ENCODE data around the gene C6orf62. TPM values are rescaled to one million over a fixed set of nuclear protein-coding genes. Genes with fewer than 3 reads are reported as not detected.
"Not testable (repeated sequence)": the region's sequence is repeated elsewhere in the genome, so short reads cannot be mapped to it uniquely, and the experiment has no call there.

C6orf62 gene
- total and polyA plus RNA-seq, 12 donors, result 52.3 to 121 (median 102) TPM

DNA sequence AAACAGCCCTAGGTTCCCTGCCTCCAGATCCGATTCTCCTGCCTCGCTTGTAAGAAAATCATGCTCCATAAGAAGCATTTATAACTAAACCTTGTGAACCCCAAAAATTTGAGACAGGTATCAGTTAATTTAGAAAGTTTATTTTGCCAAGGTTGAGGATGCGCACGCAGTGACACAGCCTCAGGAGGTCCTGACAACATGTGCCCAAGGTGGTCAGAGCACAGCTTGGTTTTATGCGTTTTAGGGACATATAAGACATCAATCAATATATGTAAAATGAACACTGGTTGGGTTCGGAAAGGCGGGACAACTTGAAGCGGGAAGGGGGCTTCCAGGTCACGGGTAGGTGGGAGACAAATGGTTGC, 50.0 kb downstream of the C6orf62 start:
- Histone ChIP-seq H3K9me3 (replicated peaks in 1 of 3) (peaks cover 0 to 8% (median 0%) of the 10 kb centered on the region in 3 donors), H3K4me1 (replicated peaks in 1 of 2) (peaks cover 0 to 29% of the 10 kb centered on the region in 2 donors), H3K36me3 (replicated peaks in 1 of 2) (peaks cover 0 to 2% of the 10 kb centered on the region in 2 donors), H3K4me3 (no peak overlapping the region), H3K27ac (no peak overlapping the region), H3K27me3 (no peaks in the 10 kb centered on the region)
- no peak for TF ChIP-seq POLR2A (IDR thresholded peaks at IDR 0.05)
- no peak for TF ChIP-seq CTCF (IDR thresholded peaks at IDR 0.05)
- no peak for DNase-seq
- intact Hi-C loops (cut with DNase I), result no loop called here
- 90 to 98% (median 94%) methylated on average over 9 of the region's 9 CpGs for whole genome bisulfite sequencing, 4 donors

GRCh38 chr6:24668066-24668996, 50.6 kb downstream of the C6orf62 start:
- H3K4me1 ChIP-seq (replicated peaks in 1 of 2), result peaks cover 0 to 29% of the 10 kb centered on the region in 2 donors
- DNase-seq; H3K27me3 ChIP-seq; intact Hi-C loops (cut with DNase I); H3K9me3 ChIP-seq (replicated peaks in 1 of 3); H3K36me3 ChIP-seq (replicated peaks in 1 of 2): not testable (repeated sequence)
- WGBS, 4 donors, result 91 to 97% (median 94%) methylated on average over 15 to 18 of the region's 18 CpGs
- H3K4me3 ChIP-seq, result peak overlapping the region in 1 of 4 donors; percentile 90
- peak overlapping the region in 2 of 5 donors; percentile 79 to 92 for H3K27ac ChIP-seq

DNA sequence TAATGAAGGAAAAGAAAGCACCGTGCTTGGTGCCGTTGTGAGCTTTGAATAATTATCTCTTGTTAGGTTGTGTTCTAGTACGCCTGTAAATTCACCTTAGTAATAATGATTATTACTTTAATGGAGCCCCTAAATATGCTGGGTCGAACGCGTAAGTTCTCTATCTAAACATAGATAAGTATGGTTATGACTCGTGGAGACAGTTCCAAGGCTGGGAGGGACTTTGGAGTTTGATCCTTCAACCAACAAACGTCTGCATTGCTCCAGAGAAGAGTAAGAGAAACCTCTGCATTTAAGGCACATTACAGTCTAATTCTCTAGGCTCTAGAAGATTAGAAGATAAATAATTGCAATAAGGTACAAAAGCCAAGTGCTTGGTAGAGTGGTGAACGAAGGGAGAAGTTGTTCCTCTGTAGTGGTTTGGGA, 51.6 kb downstream of the C6orf62 start:
- no peaks in the 10 kb centered on the region for H3K27me3 ChIP-seq
- peaks cover 0 to 29% of the 10 kb centered on the region in 2 donors for H3K4me1 ChIP-seq (replicated peaks in 1 of 2)
- H3K27ac ChIP-seq, result peak overlapping the region; percentile 79 to 96 (median 91)
- intact Hi-C loops (cut with DNase I), result no loop called here
- no peak for TF ChIP-seq CTCF (IDR thresholded peaks at IDR 0.05)
- no peak for TF ChIP-seq POLR2A (IDR thresholded peaks at IDR 0.05)
- WGBS, 4 donors, result 4 to 7% (median 5%) methylated on average over 9 of the region's 9 CpGs
- peak in 2 of 7 donors; percentile 29 to 36 for DNase-seq
- peaks cover 0 to 18% of the 10 kb centered on the region in 2 donors for H3K36me3 ChIP-seq (replicated peaks in 1 of 2)
- H3K9me3 ChIP-seq (replicated peaks in 1 of 3), result peaks cover 0 to 8% (median 0%) of the 10 kb centered on the region in 3 donors
- peak overlapping the region in 3 of 4 donors; percentile 58 to 90 (median 76) for H3K4me3 ChIP-seq

DNA sequence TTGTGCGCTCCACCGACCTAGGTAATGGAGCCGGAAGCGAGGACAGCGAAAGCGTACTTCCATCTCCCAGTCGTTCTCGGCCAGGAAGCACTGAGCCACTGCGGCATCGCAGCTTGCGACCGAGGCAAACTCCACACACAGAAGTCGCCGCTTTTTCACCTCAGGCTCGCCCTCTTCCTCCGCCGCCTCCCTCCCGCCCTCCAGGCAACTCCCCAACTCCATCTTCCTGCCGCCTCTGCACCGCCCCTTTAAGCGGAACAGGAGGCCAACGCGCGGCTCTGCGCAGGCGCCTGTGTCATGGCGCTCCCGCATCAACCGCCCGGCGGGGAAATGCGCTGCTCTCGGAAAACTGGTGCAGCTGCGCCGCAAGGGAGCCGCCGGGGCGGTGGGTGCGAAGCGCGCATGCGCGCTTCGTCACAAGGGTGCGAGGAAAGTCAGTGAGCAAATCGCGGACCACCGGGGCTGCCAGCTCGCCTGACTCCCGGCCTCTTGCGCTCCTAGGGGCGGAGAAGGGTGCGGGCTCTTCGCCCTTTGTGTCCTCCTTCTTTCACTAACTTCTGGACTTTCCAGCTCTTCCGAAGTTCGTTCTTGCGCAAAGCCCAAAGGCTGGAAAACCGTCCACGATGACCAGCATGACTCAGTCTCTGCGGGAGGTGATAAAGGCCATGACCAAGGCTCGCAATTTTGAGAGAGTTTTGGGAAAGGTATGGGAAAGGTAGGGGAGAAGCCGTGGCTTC, 52.1 kb downstream of the C6orf62 start, which contains the start of the genes ACOT13 and TDP2:
Gene ACOT13 (plus strand): TSS at position 437 of the 737 bp plus-strand sequence. CDS start 187 bp downstream, at position 624.
Gene TDP2 (minus strand): TSS at position 259 of the 737 bp plus-strand sequence. CDS start 37 bp downstream, at position 222.
- no peaks in the 10 kb centered on the region for H3K27me3 ChIP-seq
- peaks cover 0 to 8% (median 0%) of the 10 kb centered on the region in 3 donors for H3K9me3 ChIP-seq (replicated peaks in 1 of 3)
- H3K36me3 ChIP-seq (replicated peaks in 1 of 2), result peaks cover 0 to 20% of the 10 kb centered on the region in 2 donors
- peak within 1 kb of the TSS; percentile 79 to 96 (median 91) for H3K27ac ChIP-seq
- TF ChIP-seq CTCF (IDR thresholded peaks at IDR 0.05) (peak; percentile 9 to 69 (median 48)), POLR2A (IDR thresholded peaks at IDR 0.05) (peak; percentile 50 to 84)
- intact Hi-C loops (cut with DNase I), result no loop called here
- peak; percentile 94 to 97 (median 96) for DNase-seq
- peak within 1 kb of the TSS; percentile 76 to 90 (median 87) for H3K4me3 ChIP-seq
- 0 to 1% (median 0%) methylated on average over 36 to 62 of the region's 62 CpGs for WGBS, 4 donors
- peaks cover 0 to 29% of the 10 kb centered on the region in 2 donors for H3K4me1 ChIP-seq (replicated peaks in 1 of 2)

All from adrenal gland (tissue), 12 donors.